ENCODE measurements around the gene LARGE2.

DNA sequence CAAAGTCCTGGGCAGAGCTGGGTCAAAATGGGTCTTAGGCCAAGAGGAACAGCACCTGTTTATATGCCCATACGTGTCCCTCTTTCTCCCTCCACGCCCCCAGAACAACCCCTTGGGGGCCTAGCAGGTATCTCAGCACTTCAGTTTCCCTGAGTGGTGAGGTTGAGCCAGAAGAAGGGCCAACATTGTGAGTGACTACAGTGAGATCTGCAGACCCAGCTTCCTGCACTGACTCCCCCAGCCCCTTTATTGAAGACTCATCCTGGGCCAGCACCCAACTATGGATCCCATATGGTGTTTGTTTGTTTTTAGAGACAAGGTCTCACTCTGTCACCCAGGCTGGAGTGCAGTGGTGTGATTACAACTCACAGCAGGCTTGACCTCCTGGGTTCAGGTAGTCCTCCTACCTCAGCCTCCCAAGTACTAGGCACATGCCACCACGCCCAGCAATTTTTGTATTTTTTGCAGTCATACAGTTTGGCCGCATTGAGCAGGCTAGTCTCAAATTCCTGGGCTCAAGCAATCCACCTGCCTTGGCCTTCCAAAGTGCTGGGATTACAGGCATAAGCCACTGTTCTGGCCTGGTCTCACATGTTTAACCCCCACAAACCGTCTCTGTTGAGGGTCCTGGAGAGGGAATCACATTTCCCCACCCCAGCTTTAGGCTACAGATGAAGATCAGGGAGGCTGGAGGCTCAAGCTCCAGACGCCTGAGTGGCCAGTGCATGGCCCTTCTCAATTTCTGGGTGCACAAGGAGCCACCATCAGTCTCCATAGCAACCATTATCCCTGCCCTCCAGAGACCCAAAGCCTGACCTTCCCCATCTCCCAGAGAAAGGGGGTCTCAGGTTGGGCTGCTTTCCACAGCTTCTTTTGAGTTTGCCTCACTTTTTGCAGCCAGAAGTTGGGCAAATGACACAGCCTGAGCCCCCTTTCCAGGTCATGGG is 1.7 kb upstream of the LARGE2 start:
- no peak for TF ChIP-seq POLR2AphosphoS5 (IDR thresholded peaks at IDR 0.05; ENCODE audit: borderline replicate concordance, low read depth, low read length)
- TF ChIP-seq EZH2 (IDR thresholded peaks at IDR 0.05), result no peak
- no peak for TF ChIP-seq FOXP2 (optimal IDR thresholded peaks at IDR 0.05; ENCODE audit: control extremely low read depth, extremely low read length, insufficient read depth)
